GM21390 (cell line): ENCODE results near the gene NME9.

Source experiments
- ATAC-seq: cut with Tn5 transposase; IDR thresholded peaks from one replicate; pipeline ENCODE4 v1.9.1; 2021; ENCODE audit not compliant: unreplicated experiment

NME9 gene

DNA sequence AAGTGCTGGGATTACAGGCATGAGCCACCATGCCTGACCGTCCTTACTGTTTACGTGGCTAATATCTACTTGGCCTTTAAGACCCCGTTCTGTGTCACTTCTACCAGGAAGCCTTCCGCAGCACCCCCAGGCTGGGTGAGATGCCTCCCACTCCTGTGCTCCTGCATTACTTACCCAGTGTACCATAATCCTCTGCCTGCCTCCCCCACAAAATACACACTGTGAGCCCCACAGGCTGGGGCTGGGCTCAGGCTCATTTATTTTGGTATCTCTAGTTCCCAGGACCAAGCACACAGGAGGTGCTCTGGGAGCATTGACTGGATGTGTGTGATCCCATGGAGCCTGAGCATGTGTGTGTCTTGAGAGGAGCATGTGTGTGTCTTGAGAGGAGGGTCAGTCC lies 33.7 kb upstream of the NME9 start:
- no peak for ATAC-seq

DNA sequence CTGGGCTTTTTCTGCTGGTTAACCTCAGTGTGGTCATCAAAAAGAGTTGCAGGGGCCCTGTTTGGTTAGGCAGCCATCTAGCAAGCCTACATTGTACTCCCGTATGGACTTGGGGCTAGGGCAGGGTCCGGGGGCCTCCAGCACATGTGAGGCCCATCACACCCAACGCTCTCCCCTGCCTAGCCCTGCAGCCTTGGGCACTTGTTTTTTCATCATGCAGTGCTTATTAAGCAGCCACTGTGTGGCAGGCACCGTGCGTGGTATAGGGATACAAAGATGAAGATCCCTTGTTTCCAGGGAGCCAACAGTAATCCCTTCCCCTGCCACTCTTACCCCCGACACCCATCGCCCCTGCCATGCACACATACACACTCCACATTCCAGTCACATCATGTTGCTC lies 32.9 kb upstream of the NME9 start:
- no peak for ATAC-seq

DNA sequence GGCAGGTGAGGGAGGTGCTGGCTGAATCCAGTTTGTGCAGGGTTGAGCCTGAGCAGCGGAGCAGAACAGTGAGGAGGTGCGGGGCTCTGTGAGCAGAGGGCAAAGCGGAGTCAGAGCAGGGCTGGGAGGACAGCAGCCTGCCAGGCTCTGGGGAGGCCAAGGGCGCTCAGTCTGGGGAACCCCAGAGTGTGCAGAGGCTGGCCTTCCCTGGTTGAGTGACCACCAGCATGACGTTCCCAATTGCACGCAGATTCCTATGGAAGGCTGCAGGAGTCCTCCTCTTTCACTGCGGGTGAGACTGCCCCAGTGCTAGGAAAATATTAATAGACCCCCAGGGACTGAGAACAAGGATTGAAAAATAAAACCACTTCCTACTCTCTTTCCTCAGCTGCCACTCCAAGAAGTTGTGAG lies 31.9 kb upstream of the NME9 start:
- no peak for ATAC-seq

DNA sequence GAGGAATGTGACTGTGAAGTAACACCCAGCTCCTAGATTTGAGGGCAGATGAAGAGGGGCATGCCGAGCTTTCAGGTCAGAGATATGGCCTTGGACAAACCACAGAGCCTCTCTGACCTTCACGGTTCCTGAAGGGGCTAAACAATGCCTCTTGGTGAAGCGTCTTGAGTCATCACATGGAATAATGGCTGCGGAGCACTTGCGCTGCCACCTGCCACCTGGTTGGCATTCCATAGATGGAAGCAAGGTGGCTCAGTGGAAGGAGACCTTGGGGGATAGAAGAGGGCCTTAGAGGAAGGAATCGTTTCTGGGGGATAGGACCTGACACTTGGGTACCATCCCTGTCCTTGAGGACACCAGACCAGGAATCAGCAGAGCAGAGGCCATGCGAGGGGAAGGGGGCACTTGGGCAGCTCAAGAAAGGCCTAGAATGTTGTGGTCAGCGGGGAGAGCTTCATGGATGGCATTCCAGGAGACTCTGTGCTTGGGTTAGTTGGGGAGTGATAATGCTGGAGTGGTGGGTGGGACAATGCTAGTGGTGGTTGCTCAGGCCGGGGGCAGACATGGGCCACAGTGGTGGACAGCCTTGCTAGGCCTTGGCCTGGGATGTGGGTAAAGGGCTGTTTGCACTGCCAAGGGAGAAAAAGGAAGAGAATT lies 31.3 kb upstream of the NME9 start:
- ATAC-seq, result no peak

DNA sequence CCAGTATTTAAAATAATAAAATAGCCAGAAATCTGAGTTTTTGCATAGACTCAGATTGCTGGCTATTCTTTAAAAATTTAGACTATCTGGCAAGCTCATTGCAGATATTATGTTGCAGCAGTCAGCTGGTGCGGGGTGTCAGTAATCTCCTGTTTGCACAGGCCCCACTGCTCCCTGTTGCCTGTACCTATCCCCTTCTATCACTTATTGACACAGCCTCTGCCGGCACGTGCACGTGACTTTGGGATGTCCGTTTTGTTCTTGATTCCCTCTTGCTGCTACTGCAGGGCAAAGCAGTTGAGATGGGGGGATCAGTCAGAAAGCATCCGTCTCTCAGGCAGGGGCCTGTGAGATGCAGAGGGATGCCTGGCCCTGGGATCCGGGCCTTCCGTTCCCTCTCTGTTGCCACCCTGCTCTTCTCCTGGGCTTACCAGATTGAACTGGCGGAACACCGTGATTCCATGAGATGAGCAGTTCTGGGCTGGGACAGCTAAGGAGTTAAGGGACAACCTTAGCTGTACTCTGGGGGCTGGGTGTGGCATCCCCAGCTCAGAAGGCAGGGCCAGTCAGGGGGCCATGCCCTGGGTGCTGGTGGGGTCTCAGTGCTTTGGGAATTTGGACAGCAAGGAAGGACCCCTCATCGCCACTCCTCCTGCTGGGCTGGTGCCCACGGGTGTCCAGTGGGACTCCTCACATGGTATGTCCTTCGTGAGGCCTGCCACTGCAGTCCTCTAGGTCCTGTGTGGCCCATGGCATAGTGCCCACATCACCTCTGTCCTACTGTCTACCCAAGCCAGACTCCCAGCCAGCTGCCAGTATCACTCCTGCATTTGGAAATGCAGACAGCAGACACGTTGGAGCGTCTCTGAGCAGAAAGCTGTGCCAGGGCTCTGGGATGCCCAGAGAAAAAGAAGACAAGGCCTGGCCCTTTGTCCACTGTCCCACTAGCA lies 30.5 kb upstream of the NME9 start:
- ATAC-seq, result no peak

DNA sequence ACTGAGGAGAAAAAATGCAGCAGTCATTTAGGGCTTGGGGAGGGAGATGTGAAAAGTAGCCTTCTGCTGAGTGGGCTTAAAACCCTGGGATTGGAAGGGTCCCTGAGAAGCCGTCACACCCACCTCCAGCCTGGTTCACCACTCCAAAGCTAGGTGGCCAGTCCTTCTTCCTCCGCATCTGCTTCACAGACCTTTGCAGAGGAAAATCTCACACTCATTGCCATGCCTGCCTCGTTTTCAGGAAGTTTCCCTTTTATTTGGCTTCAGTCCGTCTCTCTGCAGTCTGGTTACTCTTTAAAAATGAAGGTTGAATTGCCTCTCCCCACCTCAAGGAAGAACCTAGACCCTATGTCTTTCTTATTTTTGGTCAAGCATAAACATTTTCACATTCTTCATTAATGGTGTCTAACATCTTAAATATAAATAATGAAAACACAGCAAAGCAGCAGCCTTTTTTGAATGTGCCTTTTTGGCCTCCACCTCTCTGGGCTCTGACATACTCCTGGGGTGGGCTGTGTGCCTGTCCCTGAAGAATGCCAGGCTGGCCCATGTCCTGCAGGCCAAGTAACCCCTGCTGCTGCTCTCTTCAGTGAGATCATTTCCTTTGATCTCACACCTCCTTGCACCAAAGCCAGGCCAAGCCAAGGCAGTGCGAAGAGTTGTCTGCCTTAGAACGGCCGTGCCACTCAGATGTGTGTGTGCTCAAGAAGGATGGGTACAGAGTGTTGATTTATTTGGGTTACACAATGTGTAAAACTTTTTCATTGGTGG lies 29.7 kb upstream of the NME9 start:
- no peak for ATAC-seq

DNA sequence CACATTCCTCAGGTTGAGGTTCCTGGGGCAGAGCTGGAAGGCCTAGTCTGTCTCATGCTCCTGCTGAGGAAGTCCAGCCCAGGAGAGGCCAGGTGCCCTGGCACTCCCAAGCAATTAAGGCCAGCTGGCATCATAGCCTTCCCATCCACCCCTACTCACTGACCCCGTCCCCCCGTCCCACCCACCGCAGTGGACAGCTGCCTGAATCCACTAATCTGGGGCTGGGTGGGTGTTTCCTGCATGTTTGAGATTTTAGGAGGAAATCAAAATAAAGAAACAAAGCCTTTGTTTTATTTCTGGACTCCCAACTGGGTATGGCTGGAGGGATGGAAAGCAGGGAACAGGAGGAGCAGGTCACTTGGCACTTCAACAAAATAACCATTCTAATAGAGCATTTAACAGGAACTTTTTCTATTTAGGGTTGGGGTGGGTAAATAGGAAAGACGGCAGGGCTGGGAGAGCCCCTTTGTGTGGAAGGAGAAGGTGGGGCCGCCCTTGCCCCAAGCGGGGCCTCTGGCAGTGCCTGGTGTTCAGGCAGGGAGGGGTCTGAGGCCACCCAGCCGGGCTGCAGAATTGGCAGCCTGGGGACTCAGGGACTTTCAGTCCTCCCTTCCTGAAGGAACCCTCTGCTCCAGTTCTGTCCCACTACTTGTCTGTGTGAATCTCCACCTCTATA lies 27.2 kb upstream of the NME9 start:
- no peak for ATAC-seq

DNA sequence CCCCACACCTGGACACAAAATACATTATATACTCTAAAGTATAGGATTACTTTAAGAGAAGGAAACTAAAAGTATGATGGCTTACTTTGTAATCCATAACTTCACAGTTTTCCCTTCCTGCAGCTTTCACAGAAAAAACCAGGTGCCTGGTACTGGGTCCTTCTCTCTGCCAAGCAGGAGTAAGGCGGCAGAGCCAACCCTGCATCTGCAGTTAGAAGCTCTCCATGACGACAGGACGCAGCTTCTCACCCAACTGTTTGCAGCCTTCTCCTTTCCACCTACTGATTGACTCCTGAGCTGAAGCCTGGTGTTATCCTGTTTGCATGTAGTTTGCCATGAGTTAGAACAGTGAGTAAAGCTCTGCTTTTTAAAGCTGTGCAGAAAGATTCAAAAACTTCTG lies 25.4 kb upstream of the NME9 start:
- no peak for ATAC-seq

DNA sequence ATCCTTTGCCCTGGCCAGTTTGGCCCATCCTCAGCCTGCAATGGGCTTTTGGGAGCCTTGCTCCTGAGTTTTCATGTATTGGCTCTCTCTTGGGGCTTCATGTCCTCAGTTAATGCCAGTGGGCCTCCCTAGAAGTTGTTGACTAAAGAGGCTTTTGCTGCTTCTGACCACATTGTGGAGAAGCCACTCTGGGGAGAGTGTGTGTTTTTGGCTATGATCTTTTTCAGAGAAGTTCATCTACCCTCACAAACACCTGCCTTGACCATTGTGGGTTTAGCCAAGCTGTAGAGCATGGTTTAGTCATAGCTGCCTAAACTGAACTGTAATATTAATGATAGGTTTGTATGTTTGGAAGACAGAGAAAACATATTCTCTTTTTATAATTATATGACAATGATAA lies 24.7 kb upstream of the NME9 start:
- no peak for ATAC-seq

DNA sequence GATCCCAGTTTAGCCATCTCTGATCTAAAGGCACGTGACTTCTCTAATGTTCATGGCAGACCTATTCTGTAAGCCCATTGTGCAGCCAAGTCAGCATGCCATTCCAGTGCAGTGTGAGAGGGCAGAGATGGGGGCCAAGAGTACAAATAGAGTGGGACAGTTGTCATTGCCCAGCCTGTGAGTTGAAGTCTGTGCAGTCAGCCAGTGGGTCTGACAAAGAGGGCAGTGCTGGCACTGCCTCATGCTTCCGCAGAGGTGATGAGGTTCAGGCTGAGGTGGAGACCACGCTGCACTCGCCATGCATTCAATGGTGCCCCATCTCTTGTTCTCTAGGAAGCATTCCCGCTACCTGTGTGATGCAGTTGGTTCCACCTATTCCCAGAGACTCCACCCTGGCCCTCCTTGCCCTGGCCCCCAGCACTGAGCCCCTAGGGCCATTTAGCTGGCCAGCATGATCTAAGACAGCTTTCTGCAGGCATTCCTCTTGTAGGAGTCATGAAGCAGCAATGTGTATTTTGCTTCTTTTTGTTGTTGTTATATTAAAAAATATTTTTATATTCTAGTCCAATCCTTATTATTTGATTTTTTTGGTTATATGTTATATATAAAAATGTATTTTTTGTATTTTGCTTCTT lies 22.4 kb upstream of the NME9 start:
- ATAC-seq, result no peak

DNA sequence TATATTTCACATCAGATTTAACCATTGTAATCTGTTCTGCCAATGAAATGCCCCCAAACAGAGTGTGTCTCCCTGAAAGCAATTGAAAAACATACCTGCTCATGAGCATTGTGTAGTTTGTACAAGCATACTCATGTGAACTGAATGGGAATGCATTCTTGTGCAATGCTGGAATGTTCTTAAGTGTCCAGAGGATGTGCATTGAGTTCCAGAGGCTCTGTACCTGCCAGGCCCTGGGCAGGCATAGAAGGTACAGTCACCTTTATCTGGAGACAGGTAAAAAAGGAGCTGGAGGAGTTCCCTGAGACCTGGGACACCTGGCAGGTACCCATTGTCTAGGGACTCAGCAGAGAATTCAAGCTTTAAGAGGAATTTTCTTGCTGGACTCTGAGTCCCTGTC lies 21.5 kb upstream of the NME9 start:
- ATAC-seq, result no peak

DNA sequence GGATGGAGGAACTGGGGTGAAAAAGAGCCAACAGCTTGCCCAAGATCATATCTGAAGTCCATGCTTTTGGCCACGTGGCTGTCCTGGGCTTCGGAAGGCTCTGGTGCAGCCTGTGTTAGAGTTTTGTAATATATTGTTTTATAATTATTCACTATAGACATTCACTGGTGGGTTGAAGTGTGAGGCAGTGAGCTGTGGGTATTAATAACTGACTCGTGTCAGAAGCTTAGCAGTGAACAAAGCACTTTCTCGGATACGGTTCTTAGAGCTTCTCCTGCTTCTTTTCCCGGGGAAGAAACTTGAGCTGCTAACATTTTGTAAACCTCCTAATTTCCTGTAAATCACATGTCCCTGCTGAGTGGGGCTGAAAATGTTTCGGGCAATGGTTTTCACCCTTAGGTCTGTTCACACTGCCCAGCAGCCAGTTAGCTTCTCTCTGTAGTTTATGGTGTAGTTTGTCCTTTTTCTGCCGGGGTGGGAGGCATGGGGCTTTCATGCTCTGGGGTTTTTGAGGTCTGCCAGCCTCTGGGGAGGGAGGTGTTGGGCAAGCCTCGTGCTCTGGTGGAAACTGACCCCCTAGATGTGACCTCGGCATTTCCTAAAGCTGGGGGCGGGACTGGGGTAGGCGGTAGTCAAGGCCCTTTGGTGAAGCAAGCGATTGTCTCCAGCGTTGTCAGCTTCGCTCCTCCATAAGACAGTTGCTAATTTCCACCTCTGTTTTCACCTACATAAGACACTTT lies 20.4 kb upstream of the NME9 start:
- no peak for ATAC-seq

DNA sequence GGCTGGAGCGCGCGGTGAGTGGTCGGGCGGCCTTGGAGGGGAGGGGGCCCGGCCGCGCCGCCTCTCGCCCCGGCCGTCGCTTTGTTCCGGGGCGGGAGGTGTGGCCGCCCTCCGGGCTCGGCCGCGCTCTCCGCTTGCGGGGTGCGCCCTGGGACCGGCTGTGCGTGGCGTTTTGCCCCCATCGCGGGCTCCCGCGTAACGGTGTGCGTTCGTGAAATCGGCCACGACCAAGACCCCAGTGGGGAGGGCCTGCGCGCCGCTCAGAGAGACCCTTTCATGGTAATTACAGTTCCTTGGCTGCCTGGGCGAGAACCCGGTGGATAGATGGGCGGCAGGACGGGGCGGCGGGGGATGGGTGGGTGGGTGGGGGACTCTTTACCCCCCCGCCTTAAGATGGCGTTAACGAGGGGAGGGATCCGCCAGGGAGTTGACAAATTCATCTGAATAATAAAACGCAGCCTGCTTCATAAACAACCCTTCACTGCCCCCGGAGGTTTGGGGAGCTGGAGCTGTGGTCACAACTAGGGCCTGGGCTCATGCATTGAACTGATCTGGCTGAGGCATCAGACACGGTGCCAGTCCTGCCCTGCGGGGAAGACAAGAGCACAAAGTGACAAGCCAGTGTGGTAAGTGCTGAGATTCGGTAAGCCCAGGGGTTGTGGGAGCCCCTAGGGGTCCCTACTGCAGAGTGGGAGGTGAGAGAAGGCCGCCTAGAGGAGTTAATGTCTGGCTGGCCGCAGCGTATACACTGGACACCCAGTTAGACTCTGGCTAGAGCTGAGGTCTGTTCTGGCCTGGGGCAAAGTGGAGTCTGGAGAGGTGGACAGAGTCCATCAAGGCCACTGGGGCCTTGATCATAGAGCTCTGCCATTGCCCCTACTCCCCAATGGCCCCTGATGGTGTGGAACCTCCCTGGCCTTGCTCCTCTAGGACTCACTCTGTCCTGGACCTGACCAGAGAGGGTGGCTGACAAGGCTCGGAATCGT lies 19.4 kb upstream of the NME9 start:
- no peak for ATAC-seq

DNA sequence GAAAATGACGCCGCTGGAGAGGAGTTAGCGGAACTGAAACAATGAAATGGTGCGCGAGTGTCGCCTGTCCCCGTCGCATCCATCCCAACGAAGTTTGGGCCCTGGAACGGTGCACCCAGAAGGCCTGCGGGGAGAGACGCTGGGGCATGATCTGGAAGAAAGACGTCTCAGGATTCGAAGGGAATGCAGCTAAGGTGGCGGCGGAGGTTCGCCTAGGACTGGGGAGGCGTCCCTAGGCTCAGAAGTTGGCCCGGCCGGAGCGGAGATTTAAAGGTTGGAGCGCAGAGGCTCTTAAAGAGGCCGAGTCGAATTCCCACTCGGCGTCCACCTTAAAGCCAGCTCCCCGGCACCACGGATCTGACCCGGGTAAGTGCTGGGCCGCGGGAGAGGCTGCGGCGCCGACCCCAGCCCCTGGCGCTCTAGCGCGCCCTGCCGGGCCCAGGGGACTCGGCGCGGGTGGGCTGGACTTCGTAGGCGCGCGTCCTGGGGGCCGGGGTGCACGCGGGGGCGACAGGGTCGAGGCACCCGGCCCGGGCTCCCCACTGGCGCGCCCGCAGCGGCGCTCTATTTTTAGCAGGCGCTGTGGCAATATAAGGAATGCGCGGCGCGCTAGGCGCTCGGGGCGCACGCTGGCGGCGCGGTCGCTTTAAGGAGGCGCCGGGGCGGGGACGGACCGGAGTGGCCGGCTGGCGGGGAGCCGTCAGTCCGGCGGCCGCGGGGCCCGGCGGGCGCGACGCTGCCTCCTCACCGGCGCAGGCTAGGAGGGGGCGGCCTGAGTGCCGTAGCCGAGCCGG lies 18.5 kb upstream of the NME9 start, which contains the start of gene MRAS:
Gene MRAS (plus strand): TSS at position 620 of the 794 bp plus-strand sequence. CDS start 24,305 bp downstream, outside the sequence.
- no peak for ATAC-seq

DNA sequence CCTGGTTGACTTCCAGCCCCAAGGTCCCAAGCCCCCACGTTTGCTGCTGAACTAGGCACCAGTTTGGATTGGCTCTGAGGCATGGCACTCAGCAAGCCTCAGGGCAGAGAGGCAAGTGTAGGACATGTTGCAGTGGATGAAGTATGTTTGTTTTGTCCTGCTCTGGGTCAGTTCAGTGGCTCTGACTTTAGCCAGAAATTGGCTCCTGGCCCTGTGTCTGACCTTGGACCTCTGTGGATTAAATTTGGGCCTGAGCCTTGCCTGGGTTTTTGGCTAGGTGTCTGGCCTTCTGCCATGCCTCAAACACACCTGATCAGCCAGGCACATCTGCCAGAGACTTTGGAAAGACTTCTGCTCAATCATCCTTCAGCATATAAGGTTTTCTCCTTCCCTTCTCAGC lies 15.1 kb upstream of the NME9 start:
- no peak for ATAC-seq

DNA sequence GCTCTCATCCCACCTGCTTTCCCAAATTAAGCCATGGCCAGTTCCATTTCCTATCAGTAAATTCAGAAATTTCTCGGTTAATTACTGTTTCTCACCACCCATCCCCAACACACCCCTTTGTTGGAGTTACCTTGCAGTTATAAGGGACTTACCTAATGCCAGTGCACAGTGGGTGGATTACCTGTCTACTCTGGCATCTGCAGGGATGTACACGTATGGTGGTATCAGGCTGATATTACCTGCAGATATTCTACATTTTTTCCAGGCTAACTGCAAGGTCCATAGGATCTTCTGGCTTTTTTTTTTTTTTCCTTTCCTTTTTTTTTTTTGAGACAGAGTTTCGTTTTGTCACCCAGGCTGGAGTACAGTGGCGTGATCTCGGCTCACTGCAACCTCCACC lies 10.9 kb upstream of the NME9 start:
- no peak for ATAC-seq

DNA sequence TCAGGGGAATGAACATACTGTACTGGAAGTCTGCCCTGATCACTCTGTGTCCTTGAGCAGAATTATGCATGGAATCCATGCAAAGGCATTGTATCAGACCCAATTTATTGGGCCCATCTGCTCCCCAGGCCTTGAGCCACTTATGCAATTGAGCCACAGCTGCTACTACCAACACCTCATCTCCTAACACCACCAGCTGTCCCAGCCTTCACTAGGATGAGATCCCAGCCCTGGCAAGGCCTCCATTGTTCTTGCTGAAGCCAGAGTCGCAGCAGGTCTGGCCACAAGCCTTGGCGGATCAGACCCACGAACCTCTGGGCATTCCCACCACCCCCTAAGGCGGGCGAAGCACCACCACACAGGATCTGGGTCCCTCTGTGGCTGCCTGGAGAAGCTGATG lies 9.2 kb upstream of the NME9 start:
- no peak for ATAC-seq

DNA sequence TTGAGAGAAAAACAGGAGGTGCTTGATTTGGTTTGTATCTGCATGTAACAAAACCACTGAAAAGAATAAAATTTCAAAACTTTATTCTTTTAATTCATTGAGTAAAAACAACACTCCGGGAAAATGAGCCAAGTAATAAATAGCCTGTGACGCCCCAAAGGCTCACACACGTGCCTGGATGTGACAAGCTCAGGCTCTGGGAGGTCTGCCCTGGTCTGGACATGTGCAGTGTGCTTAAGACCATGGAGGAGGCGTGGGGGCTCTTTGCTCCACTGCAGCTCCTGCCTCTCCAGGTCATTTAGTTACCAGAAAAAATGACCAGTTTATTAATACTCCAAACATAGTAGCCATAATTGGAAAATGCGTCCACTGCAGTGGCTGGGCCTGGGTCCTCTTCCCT lies 8.6 kb upstream of the NME9 start:
- no peak for ATAC-seq
